GM12878 (cell line): ENCODE results near the gene TARBP1. TPM values are rescaled to one million over a fixed set of nuclear protein-coding genes. Genes with fewer than 3 reads are reported as not detected.
A peak's percentile ranks its signal among the peaks of the same experiment; 100 is the strongest.

ENCODE experiments used
- ATAC-seq: fragments of 200-7000 bp; cut with Tn5 transposase; 3 replicates; pipeline ENCODE4 v1.9.1; 2020; ENCODE audit warnings: mild to moderate bottlenecking, moderate library complexity
- BruUV-seq: library from RNA; stranded (reverse); fragments of 400-500 nt; replicated peaks from 2 replicates; lab custom pipeline; 2021; lab: Mats Ljungman, UMichigan
- CTCF ChIA-PET: fragments of 300-600 bp; sonication (Branson Sonifier 250); formaldehyde crosslinking; extraction: SDS; loops from one replicate; lab custom pipeline; 2021; ENCODE audit warnings: inconsistent platforms; lab: Yijun Ruan, JAX
- POLR2A ChIA-PET: fragments of 350-600 bp; formaldehyde crosslinking; extraction: SDS; loops from one replicate; lab custom pipeline; 2021; ENCODE audit warnings: inconsistent platforms; lab: Charles Lee
- RAD21 ChIA-PET: fragments of 300-600 bp; sonication (Branson Sonifier 250); formaldehyde crosslinking; loops from one replicate; lab custom pipeline; 2023; ENCODE audit warnings: antibody characterized with exemption; ENCODE audit not compliant: unreplicated experiment; lab: Charles Lee
- SMC1A ChIA-PET: fragments of 300-600 bp; sonication (Branson Sonifier 250); formaldehyde crosslinking; loops from one replicate; lab custom pipeline; 2023; ENCODE audit not compliant: unreplicated experiment, uncharacterized antibody; lab: Charles Lee
- DNase-seq: peaks from one replicate; pipeline ENCODE4 v3.0.0-alpha.2; 2011; ENCODE audit warnings: low read depth, low spot score
- FAIRE-seq: peaks from 3 replicates; lab custom pipeline; 2011; peaks lifted over from hg19 to GRCh38; lab: Jason Lieb, UNC
- H2AFZ ChIP-seq: 2 replicates; pipeline ENCODE4 v1.6.0; 2011; ENCODE audit warnings: low read depth, low read length, control low read depth; ENCODE audit not compliant: control insufficient read depth
- H3K27ac ChIP-seq: 2 replicates; pipeline ENCODE4 v1.5.1; 2011; ENCODE audit warnings: control low read depth; ENCODE audit not compliant: control insufficient read depth, insufficient read depth
- H3K27me3 ChIP-seq, 2 experiments: replicated peaks in 1 of 2; 2 replicates each; pipeline versions ENCODE4 v1.6.0 to v1.6.1; 2011; ENCODE audit warnings: low read length in 1 of 2; ENCODE audit not compliant: control insufficient read depth in 2 of 2, insufficient read depth in 2 of 2
- H3K36me3 ChIP-seq, 2 experiments: 2 replicates each; pipeline ENCODE4 v1.5.1; 2011; ENCODE audit warnings: low read length in 1 of 2; ENCODE audit not compliant: control insufficient read depth in 2 of 2, insufficient read depth in 2 of 2
- H3K4me1 ChIP-seq: 2 replicates; pipeline ENCODE4 v1.6.1; 2011; ENCODE audit warnings: mild to moderate bottlenecking, low read length, moderate library complexity, mixed read lengths; ENCODE audit not compliant: control insufficient read depth, insufficient read depth
- H3K4me2 ChIP-seq: 2 replicates; pipeline ENCODE4 v1.6.0; 2011; ENCODE audit warnings: control low read depth; ENCODE audit not compliant: control insufficient read depth, insufficient read depth
- H3K4me3 ChIP-seq: fragments of 200-600 bp; sonication (generic); 2 replicates; pipeline ENCODE4 v1.5.1; 2016
- H3K79me2 ChIP-seq: 2 replicates; pipeline ENCODE4 v1.6.0; 2011; ENCODE audit warnings: low read length; ENCODE audit not compliant: control insufficient read depth, insufficient read depth
- H3K9ac ChIP-seq: 2 replicates; pipeline ENCODE4 v1.8.0; 2011; ENCODE audit warnings: low read length, control low read depth, mixed read lengths; ENCODE audit not compliant: control insufficient read depth, insufficient read depth
- H3K9me3 ChIP-seq: replicated peaks from 3 replicates; pipeline ENCODE4 v1.5.1; 2011; ENCODE audit warnings: mild to moderate bottlenecking, low read length; ENCODE audit not compliant: control insufficient read depth, insufficient read depth
- H4K20me1 ChIP-seq: 2 replicates; pipeline ENCODE4 v1.6.0; 2011; ENCODE audit not compliant: control insufficient read depth, insufficient read depth
- ATF2 ChIP-seq: IDR thresholded peaks from 2 replicates; pipeline ENCODE4 v1.6.1; 2012; ENCODE audit warnings: low read length, inconsistent platforms
- CTCF ChIP-seq, 3 experiments: IDR thresholded peaks in 2 of 3; conservative IDR thresholded peaks in 1 of 3; 2 replicates each; pipeline ENCODE4 v1.5.1; 2011; ENCODE audit warnings: low read depth in 3 of 3, low read length in 3 of 3, mild to moderate bottlenecking in 3 of 3, control low read depth in 2 of 3, moderate library complexity in 2 of 3, inconsistent platforms in 1 of 3, mixed read lengths in 1 of 3; ENCODE audit not compliant: control insufficient read depth in 2 of 3, insufficient read depth in 1 of 3; ENCODE audit errors: extremely low read depth in 1 of 3
- FOXK2 ChIP-seq: fragments of 450-650 bp; IDR thresholded peaks from 2 replicates; pipeline ENCODE4 v1.6.1; 2017; ENCODE audit warnings: mild to moderate bottlenecking, moderate library complexity
- HCFC1 ChIP-seq: fragments of 150-350 bp; IDR thresholded peaks from 2 replicates; pipeline ENCODE4 v1.6.1; 2014; ENCODE audit warnings: low read length
- JUND ChIP-seq: IDR thresholded peaks from 2 replicates; pipeline ENCODE4 v1.6.1; 2012; ENCODE audit warnings: low read depth, mild to moderate bottlenecking, low read length, improper control_type of control experiment, moderate library complexity
- RELB ChIP-seq: fragments of 450-650 bp; IDR thresholded peaks from 2 replicates; pipeline ENCODE4 v1.6.1; 2017; ENCODE audit warnings: low read depth, mild to moderate bottlenecking, moderate library complexity
- RUNX3 ChIP-seq: IDR thresholded peaks from 2 replicates; pipeline ENCODE4 v1.6.1; 2012; ENCODE audit warnings: low read length, inconsistent platforms
- ZNF217 ChIP-seq: fragments of 450-650 bp; IDR thresholded peaks from 2 replicates; pipeline ENCODE4 v1.6.1; 2017; ENCODE audit warnings: antibody characterized with exemption, mild to moderate bottlenecking
- ZZZ3 ChIP-seq: IDR thresholded peaks from 2 replicates; pipeline ENCODE4 v1.6.1; 2011; ENCODE audit warnings: low read depth; ENCODE audit not compliant: control insufficient read depth, insufficient read length
- WGBS: methylation state at CpG from one replicate; pipeline ENCODE4 v1.1.6; 2016; ENCODE audit warnings: low lambda C conversion rate; ENCODE audit not compliant: insufficient replicate concordance, insufficient coverage; ENCODE audit errors: missing lambda C conversion rate; 5-methylcytosine and 5-hydroxymethylcytosine counted together
- in situ Hi-C: fragments of 300-500 bp; cut with MboI; formaldehyde crosslinking; loops from 9 replicates; pipeline ENCODE4 v1.14.3; 2018; ENCODE audit warnings: mixed read lengths
- intact Hi-C: fragments of 100-400 bp; cut with micrococcal nuclease; formaldehyde crosslinking; loops from one replicate; pipeline ENCODE4 v1.14.2; 2022; ENCODE audit not compliant: unreplicated experiment
- polyA plus RNA-seq, 11 experiments: library from polyadenylated mRNA; depleted of rRNA in 4 of 11; unstranded in 6 of 11; stranded (reverse) in 5 of 11; fragments of >200 nt; fragmentation: Nextera tagmentation in 4 of 11; fragmentation: Illumina TruSeq in 1 of 11; extraction: Ambion mirVana in 4 of 11; extraction: Trizol in 1 of 11; gene quantifications; 1 replicate in 1 of 11; 2 replicates in 10 of 11; pipeline versions ENCODE4 v1.2.1 to v1.2.3, GENCODE V29; 2011 to 2016; ENCODE audit warnings: inconsistent platforms in 2 of 11, missing spikeins in 2 of 11, low read depth in 1 of 11
- total RNA-seq, 4 experiments: library from RNA; depleted of rRNA in 3 of 4; stranded (reverse); fragments of >200 nt in 3 of 4; fragmentation: Illumina TruSeq in 1 of 4; extraction: Trizol in 1 of 4; gene quantifications; 2 replicates each; pipeline versions ENCODE4 v1.2.1 to v1.2.3, GENCODE V29; 2013 to 2021

TARBP1 gene
- total and polyA plus RNA-seq, 10 of the 15 experiments (the other 5 are each of a cell fraction or from before 2014, with no cell fraction given): 10.8 to 94.4 (median 35.3) TPM

GRCh38 chr1:234368320-234369032, 110.5 kb downstream of the TARBP1 start:
- CTCF ChIA-PET: interaction anchor here (1.2 kb wide), 1 partner anchor 11 kb away, joined by 3 read pairs; no protein-coding TSS in a partner anchor
- Histone ChIP-seq H3K4me2 (no peak overlapping the region), H3K4me1 (no peaks in the 10 kb centered on the region; the same call in 1 of the 2 replicates), H3K9me3 (no peaks in the 10 kb centered on the region), H3K9ac (no peak overlapping the region), H3K27ac (no peak overlapping the region), H2AFZ (no peak overlapping the region), H3K36me3 (no peaks in the 10 kb centered on the region), H3K79me2 (peaks cover 10% of the 10 kb centered on the region), H3K4me3 (no peak overlapping the region), H4K20me1 (no peaks in the 10 kb centered on the region), H3K27me3 (no peaks in the 10 kb centered on the region; a peak in 1 of 4 replicates)
- in situ Hi-C loops (no loop called here), intact Hi-C loops (no loop called here)
- BruUV-seq: no TSS peak
- FAIRE-seq (no peak), DNase-seq (no peak), ATAC-seq (no peak)
- 40% methylated on average over 12 of the region's 12 CpGs for WGBS
- peak; percentile 24 for TF ChIP-seq ZZZ3
- no peak for TF ChIP-seq HCFC1
- no peak for TF ChIP-seq RELB
- TF ChIP-seq ATF2: no peak
- no peak for TF ChIP-seq FOXK2
- TF ChIP-seq ZNF217: no peak
- peak in 1 of 3 experiments; percentile 13; a peak in 2 of 6 replicates for TF ChIP-seq CTCF (IDR thresholded peaks at IDR 0.05 in 2 of 3, conservative IDR thresholded peaks at IDR 0.05 in 1 of 3; ENCODE audit: control insufficient read depth in 2 of 3, extremely low read depth in 1 of 3, insufficient read depth in 1 of 3, low read depth in 3 of 3, low read length in 3 of 3)
- TF ChIP-seq JUND: no peak
- no peak for TF ChIP-seq RUNX3
- SMC1A ChIA-PET: no interaction called here
- POLR2A ChIA-PET: no interaction called here
- RAD21 ChIA-PET: no interaction called here
